Hepatic stellate cell (primary cell): ENCODE data around the gene APBB2.
"Not testable (repeated sequence)": the region's sequence is repeated elsewhere in the genome, so short reads cannot be mapped to it uniquely, and the experiment has no call there.

Experiments used
- DNase-seq: peaks from one replicate; pipeline ENCODE4 v3.0.0; 2011; ENCODE audit warnings: low spot score

The APBB2 gene

GRCh38 chr4:40938337-40938736 is 276.0 kb downstream of the APBB2 start:
- no peak for DNase-seq

GRCh38 chr4:40937140-40937725 is 277.1 kb downstream of the APBB2 start:
- DNase-seq: no peak

- DNase-seq: no peak
Observed at GRCh38 chr4:40934676-40935075, 279.7 kb downstream of the APBB2 start.

DNA sequence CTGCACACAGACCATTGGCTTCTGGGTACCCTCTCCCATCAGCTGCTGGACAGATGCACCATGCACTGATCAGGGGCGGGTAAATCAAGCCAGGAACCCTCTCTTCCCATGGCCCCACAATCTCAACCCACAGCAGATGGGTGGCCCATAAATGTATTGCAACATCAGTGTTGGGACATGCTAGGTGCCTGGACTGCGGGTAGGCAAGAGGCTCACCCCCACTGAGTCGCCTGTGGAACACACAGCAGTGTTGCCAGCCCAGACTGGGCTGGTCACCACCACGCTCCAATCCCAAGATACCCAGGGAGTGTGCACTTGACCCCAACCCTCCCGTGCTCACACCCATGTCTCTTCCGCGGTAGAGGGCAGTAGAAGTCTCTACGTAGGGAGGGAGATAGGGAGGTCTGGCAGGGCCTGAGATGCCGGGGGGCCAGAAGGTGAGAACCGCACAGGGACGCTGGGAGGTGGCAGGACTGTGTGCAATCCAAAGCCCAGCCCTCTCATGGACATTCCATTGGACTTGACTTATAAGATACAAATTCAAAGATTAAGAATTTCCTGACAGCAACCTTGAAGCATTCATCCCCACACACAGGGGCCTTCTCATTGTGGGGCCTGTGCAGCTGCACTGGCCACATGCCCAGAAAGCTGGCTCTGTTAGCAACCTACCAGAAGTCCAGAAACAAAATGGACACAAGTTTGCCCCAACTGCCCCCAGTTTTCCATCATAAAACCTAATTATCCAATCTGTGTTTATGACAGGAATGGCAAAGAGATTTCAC is 280.9 kb downstream of the APBB2 start:
- no peak for DNase-seq

DNA sequence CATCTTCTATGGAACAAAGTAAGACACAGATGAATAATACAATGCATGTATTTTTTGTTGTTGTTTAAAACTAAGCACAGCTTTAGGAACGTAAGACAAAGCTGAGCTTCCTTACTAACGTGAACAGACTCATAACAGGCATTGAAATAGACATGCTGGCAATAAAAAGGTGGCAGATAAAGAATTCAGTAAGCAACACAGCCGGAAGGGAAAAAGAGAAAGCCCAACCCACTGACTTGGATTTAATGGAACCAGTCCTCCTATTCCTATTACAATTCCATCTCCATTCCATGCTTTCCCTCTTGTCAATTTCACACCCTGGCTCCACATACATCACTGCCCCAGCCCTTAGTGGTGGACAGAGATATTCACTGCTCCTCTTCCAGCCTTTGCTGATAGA is 282.5 kb downstream of the APBB2 start:
- no peak for DNase-seq

GRCh38 chr4:40931238-40931637 is 283.1 kb downstream of the APBB2 start:
- no peak for DNase-seq

- DNase-seq: no peak
Observed at GRCh38 chr4:40927074-40927473, 287.3 kb downstream of the APBB2 start.

DNA sequence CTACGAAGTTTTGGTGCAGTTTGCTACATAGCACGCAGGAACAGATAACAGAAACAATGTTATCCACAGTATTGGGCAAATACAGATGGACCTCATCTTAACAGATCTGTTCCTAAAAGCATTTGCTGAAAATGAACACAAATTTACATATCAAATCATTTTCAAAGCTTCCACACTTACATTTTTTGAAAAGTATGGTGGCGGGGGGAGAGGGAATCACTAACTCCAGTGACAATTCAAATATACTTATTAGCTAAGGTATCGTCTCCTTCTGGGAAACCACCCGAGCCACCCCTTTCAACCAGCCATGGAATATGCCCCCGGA is 289.6 kb downstream of the APBB2 start:
- DNase-seq: no peak

GRCh38 chr4:40924096-40924792 is 290.1 kb downstream of the APBB2 start:
- peak; percentile 72 for DNase-seq

GRCh38 chr4:40923316-40924095 is 290.8 kb downstream of the APBB2 start:
- DNase-seq: no peak

GRCh38 chr4:40919976-40920375 is 294.4 kb downstream of the APBB2 start:
- DNase-seq: not testable (repeated sequence)

- peak; percentile 77 for DNase-seq
Observed at GRCh38 chr4:40918330-40918729, 296.0 kb downstream of the APBB2 start.

DNA sequence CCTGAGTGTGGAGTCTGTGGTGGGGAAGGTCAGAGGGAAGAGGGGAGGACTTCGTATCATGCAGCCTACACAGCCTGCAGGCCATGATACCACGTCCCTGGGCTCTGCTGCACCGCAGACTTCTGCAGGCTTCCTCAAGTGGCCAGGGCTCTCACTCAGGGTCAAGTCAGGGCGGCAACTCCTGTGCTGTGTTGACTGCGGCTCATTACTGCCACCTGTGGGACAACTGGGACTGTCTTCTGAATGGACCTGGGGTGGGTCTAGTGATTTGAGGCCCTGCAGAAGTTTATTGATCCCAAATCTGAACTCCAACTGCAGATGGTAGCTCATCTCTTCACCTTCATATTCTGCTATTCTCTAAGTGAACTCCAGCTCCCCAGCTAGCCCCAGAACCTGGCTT is 297.5 kb downstream of the APBB2 start:
- DNase-seq: no peak

- peak; percentile 40 for DNase-seq
Observed at GRCh38 chr4:40916218-40916555, 298.2 kb downstream of the APBB2 start.

- DNase-seq: peak; percentile 31
Observed at GRCh38 chr4:40915318-40916217, 298.8 kb downstream of the APBB2 start.

GRCh38 chr4:40912460-40913184 is 301.7 kb downstream of the APBB2 start:
- DNase-seq: no peak

GRCh38 chr4:40910706-40911105 is 303.6 kb downstream of the APBB2 start:
- DNase-seq: peak; percentile 19

DNA sequence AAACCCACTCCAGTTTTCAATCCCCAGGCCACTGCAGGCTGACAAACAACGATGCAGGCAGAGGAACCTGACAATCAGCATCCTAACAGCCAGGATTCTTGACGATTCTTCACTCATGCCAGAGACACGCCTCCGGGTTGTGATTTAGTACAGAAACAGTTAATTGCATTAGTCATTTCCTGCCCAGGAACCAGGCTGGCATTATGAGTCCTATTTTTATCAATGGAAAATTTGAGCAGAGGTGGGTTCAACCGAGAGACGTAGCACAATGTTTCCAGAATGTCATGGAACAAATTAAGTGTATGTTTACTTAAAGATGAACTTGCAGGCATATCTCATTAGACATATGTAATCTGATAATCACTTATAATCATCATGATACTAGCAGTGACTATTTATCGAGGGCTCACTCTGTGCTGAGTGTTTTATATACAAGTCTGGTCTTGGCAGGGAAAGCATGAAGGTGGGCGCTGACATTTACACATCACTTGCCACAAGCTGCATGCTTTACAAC is 304.9 kb downstream of the APBB2 start:
- peak; percentile 68 for DNase-seq

DNA sequence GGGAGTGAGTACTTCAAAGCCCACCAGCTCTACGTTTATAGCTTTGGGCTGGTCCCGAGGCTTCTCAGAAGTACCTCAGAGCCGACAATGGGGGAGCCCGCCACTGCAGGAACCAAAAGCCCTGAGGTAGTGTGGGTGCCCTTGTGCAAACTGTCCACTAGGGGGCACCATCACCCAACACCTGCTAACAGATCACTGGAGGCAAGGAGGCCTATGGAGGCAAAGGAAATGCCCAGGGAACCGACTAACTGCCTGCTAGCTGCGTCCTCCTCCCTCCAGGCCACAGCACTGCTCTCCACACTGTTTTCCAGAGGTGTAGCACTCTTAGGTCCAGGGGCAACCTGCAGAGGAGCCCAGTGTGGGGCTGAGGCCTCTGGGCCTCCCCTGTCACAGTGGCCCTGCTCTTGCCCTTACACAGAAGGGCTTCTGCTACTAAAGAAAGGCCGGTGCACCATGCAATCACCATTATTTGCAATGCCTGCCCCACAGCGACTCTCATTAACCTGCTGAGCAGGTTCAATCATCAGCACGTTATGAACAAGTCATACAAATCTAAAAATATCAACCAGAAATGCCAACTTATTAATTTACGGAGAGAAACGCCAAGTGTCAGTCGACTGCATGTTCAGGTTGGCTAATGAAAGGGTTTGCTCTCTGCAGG is 305.5 kb downstream of the APBB2 start:
- DNase-seq: peak; percentile 77

GRCh38 chr4:40908297-40908696 is 306.0 kb downstream of the APBB2 start:
- no peak for DNase-seq
